Measurements from ENCODE around the gene LIME1.

Gene LIME1

DNA sequence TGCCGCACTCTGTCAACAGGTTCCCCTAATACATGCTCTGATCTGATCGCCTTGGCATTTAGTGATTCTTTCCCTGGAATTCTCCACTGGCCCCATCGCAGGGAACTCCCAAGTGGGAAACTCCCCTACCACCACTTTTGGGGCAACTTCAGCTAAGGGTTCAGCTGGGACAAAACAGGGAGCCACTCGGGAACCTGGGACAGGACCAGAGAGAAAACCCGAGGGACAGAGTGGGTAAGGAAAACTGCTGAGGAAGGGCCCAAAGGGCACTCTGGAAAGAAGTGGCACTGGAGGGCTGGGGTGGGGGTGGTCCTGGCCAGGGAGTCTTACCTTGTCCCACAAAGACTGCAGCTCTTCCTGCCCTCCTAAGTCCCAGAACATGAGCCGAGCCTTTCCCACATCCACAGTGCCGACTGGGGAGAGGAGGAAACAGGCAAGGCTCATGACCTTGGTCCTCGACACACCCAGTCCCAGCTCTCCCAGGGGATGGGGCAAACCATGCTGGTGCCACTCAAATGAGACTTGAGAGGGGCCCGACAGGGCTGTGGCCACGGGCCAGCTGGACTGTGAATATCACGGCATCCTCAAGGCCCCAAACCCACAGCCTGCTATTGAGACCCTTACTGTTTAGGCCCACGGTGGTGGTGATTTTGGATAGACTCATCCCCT is 30.3 kb upstream of the LIME1 start:
- H3K4me3 ChIP-seq (replicated peaks in 1 of 2; ENCODE audit: low read depth in 2 of 2, low read length in 2 of 2), result peak overlapping the region; percentile 77 to 81

DNA sequence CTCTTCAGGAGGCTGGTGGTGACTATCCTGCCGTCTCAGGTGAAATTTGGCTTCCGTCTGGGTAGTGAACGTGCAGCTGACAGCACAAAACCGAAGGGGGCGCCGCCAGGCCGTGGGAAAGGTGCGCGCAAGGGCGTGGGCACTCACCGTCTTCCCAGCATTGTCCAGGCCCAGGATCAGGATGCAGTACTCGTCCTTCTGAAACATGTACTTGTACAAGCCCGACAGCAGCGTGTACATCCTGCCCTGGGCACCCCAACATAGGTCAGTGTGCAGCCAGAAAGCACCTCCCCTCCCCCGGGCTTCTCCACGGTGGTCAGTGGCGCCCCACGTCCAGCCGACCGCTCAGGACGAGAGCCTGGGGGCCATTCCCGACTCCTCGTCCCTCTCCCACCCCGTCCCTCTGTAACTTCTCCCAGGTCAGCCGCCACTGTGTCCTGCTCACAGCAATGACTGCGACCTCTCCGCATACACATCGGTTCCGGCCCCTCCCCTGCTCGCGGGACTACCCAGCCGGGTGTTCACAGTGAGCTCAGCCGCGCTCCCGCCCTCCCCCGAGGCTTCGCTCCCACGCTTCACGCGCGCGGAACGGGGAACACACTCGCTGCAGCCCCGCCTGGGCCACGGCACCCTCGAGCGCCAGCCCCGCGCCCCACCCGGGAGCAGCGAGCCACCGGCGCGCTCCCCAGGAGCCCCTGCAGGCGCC is 29.5 kb upstream of the LIME1 start:
- TF ChIP-seq, protein P1, sequence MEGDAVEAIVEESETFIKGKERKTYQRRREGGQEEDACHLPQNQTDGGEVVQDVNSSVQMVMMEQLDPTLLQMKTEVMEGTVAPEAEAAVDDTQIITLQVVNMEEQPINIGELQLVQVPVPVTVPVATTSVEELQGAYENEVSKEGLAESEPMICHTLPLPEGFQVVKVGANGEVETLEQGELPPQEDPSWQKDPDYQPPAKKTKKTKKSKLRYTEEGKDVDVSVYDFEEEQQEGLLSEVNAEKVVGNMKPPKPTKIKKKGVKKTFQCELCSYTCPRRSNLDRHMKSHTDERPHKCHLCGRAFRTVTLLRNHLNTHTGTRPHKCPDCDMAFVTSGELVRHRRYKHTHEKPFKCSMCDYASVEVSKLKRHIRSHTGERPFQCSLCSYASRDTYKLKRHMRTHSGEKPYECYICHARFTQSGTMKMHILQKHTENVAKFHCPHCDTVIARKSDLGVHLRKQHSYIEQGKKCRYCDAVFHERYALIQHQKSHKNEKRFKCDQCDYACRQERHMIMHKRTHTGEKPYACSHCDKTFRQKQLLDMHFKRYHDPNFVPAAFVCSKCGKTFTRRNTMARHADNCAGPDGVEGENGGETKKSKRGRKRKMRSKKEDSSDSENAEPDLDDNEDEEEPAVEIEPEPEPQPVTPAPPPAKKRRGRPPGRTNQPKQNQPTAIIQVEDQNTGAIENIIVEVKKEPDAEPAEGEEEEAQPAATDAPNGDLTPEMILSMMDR (IDR thresholded peaks at IDR 0.05; ENCODE audit: low read depth, low read length), result peak; percentile 26
- peak overlapping the region; percentile 77 to 81 for H3K4me3 ChIP-seq (replicated peaks in 1 of 2; ENCODE audit: low read depth in 2 of 2, low read length in 2 of 2)
- peak; percentile 43 to 49 for DNase-seq (ENCODE audit: low read depth in 2 of 2)

More for the DNA sequence above, 30.3 kb upstream of the LIME1 start:
- DNase-seq (ENCODE audit: low read depth in 2 of 2), result no peak
- TF ChIP-seq, protein P1 (IDR thresholded peaks at IDR 0.05; ENCODE audit: low read depth, low read length), result no peak

DNA sequence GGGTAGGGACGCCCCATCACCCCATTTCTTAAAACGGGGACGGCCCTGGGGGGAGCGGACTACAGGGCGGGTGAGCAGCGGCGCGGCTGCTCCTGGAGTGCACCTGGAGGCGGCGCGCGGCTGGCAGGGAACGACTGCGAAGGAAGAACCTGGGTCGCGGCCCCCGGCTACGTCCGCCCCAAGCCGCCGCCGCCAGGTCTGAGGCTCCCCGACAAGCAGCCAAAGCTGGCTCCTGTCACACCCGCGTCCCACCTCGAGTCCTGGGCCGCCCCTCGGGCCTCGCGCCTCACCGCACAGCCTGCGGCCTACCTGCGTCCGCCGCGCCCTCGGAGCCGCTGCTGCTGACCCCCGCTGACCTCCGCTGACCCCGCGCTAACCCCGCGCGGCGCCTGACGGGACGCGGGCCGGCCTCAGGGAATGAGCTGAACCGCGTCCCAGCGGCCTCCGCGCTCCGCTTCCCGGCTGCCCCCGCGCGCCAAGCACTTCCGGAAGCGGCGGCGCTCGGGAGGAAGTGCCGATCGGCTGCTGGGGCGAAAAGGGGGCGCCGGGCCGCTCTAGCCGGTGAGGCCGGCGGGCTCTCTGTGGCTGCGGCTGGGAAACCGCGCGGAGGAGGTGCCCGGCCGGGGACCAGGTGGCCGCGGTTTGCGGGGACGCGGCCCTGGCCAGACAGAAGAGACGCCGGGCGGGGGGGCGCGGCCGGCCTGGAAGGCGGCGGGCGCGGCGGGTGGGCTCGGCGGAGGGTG is 28.7 kb upstream of the LIME1 start, which contains the start of the genes ARFRP1 and ZGPAT:
Gene ARFRP1 (minus strand): TSS at position 419 of the 743 bp plus-strand sequence. CDS start 885 bp downstream, outside the sequence.
Gene ZGPAT (plus strand): TSS at position 482 of the 743 bp plus-strand sequence. CDS start 542 bp downstream, outside the sequence.
- H3K4me3 ChIP-seq (replicated peaks in 1 of 2; ENCODE audit: low read depth in 2 of 2, low read length in 2 of 2), result peak within 1 kb of the TSS; percentile 81 to 83
- peak; percentile 75 to 87 for DNase-seq (ENCODE audit: low read depth in 2 of 2)
- TF ChIP-seq, protein P1 (IDR thresholded peaks at IDR 0.05; ENCODE audit: low read depth, low read length), result no peak

DNA sequence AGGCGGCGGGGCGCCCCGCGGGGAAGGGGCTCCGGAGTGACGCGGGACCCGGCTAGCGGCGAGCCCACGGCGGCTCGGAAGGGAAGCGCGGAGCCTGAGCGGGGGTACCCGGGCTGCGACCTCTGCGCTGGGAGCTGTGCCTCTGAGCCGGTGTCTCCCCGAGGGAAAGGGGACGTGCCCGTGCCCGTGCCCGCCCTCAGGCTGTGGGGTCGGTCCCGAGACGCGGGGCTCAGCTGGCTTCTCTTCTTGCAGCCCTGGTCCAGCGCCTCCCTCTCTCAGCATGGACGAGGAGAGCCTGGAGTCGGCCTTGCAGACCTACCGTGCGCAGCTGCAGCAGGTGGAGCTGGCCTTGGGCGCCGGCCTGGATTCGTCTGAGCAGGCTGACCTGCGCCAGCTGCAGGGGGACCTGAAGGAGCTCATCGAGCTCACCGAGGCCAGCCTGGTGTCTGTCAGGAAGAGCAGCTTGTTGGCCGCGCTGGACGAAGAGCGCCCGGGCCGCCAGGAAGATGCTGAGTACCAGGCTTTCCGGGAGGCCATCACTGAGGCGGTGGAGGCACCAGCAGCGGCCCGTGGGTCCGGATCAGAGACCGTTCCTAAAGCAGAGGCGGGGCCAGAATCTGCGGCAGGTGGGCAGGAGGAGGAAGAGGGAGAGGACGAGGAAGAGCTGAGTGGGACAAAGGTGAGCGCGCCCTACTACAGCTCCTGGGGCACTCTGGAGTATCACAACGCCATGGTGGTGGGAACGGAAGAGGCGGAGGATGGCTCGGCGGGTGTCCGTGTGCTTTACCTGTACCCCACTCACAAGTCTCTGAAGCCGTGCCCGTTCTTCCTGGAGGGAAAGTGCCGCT is 27.9 kb upstream of the LIME1 start:
- DNase-seq (ENCODE audit: low read depth in 2 of 2), result no peak
- peak overlapping the region; percentile 81 to 83 for H3K4me3 ChIP-seq (replicated peaks in 1 of 2; ENCODE audit: low read depth in 2 of 2, low read length in 2 of 2)
- TF ChIP-seq, protein P1 (IDR thresholded peaks at IDR 0.05; ENCODE audit: low read depth, low read length), result no peak

DNA sequence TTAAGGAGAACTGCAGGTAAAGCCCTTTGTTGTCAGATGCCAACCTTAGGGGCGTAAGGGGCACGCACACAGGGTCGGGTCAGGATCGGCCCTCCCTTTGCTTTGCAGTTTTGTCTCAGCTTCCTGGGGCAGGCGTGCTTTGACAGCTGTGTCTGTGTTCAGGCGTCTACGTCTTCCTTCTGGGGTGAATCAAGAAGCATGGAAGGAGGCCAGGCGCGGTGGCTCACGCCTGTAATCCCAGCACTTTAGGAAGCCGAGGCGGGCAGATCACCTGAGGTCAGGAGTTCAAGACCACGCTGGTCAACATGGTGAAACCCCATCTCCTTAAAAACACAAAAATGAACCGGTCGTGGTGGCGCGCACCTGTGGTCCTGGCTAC is 27.3 kb upstream of the LIME1 start:
- peak overlapping the region; percentile 81 to 83 for H3K4me3 ChIP-seq (replicated peaks in 1 of 2; ENCODE audit: low read depth in 2 of 2, low read length in 2 of 2)
- TF ChIP-seq, protein P1 (IDR thresholded peaks at IDR 0.05; ENCODE audit: low read depth, low read length), result no peak
- no peak for DNase-seq (ENCODE audit: low read depth in 2 of 2)

Data from cardiac fibroblast (primary cell).